Measurements from ENCODE around the gene SLC22A2. TPM values are rescaled to one million over a fixed set of nuclear protein-coding genes. Genes with fewer than 3 reads are reported as not detected.

The SLC22A2 gene
- total and polyA plus RNA-seq, 8 donors: 0.04 to 0.23 (median 0.07) TPM; not detected in 2

GRCh38 chr6:160285541-160286105, 27.0 kb upstream of the SLC22A2 start:
- no peaks in the 10 kb centered on the region for H3K4me1 ChIP-seq
- intact Hi-C loops (cut with DNase I): no loop called here
- no peaks in the 10 kb centered on the region for H3K9me3 ChIP-seq
- no peak overlapping the region for H3K4me3 ChIP-seq
- no peak for TF ChIP-seq CTCF (IDR thresholded peaks at IDR 0.05)
- no peaks in the 10 kb centered on the region for H3K27me3 ChIP-seq
- DNase-seq (no peak), ATAC-seq (no peak)
- no peaks in the 10 kb centered on the region for H3K36me3 ChIP-seq
- no peak overlapping the region for H3K27ac ChIP-seq

GRCh38 chr6:160284575-160284974, 26.0 kb upstream of the SLC22A2 start:
- DNase-seq: no peak
- no peaks in the 10 kb centered on the region for H3K27me3 ChIP-seq
- intact Hi-C loops (cut with DNase I): no loop called here
- no peak for ATAC-seq
- H3K4me1 ChIP-seq: no peaks in the 10 kb centered on the region
- no peak for TF ChIP-seq CTCF (IDR thresholded peaks at IDR 0.05)
- no peak overlapping the region for H3K27ac ChIP-seq
- H3K36me3 ChIP-seq: no peaks in the 10 kb centered on the region
- no peaks in the 10 kb centered on the region for H3K9me3 ChIP-seq
- no peak overlapping the region for H3K4me3 ChIP-seq

- no peak overlapping the region for H3K4me3 ChIP-seq
- H3K9me3 ChIP-seq: no peaks in the 10 kb centered on the region
- no peaks in the 10 kb centered on the region for H3K4me1 ChIP-seq
- intact Hi-C loops (cut with DNase I): no loop called here
- H3K27ac ChIP-seq: no peak overlapping the region
- no peaks in the 10 kb centered on the region for H3K27me3 ChIP-seq
- TF ChIP-seq CTCF (IDR thresholded peaks at IDR 0.05): no peak
- no peaks in the 10 kb centered on the region for H3K36me3 ChIP-seq
- DNase-seq (no peak), ATAC-seq (no peak)
Measured at GRCh38 chr6:160282444-160282843, 23.8 kb upstream of the SLC22A2 start.

- intact Hi-C loops (cut with DNase I): no loop called here
- Histone ChIP-seq H3K4me1 (no peaks in the 10 kb centered on the region), H3K27me3 (no peaks in the 10 kb centered on the region), H3K4me3 (no peak overlapping the region), H3K27ac (no peak overlapping the region), H3K9me3 (no peaks in the 10 kb centered on the region), H3K36me3 (no peaks in the 10 kb centered on the region)
- TF ChIP-seq CTCF (IDR thresholded peaks at IDR 0.05): no peak
- no peak for ATAC-seq
- no peak for DNase-seq
Measured at GRCh38 chr6:160279850-160280249, 21.2 kb upstream of the SLC22A2 start.

GRCh38 chr6:160278786-160279310, 20.2 kb upstream of the SLC22A2 start:
- Histone ChIP-seq H3K27me3 (no peaks in the 10 kb centered on the region), H3K36me3 (no peaks in the 10 kb centered on the region), H3K27ac (no peak overlapping the region), H3K4me3 (no peak overlapping the region), H3K4me1 (no peaks in the 10 kb centered on the region), H3K9me3 (no peaks in the 10 kb centered on the region)
- intact Hi-C loops (cut with DNase I): no loop called here
- ATAC-seq (no peak), DNase-seq (no peak)
- no peak for TF ChIP-seq CTCF (IDR thresholded peaks at IDR 0.05)

All from left lung (tissue), 10 donors.